Stomach (tissue), 9 donors: ENCODE data around the gene ERAL1. TPM values are rescaled to one million over a fixed set of nuclear protein-coding genes. Genes with fewer than 3 reads are reported as not detected.

ENCODE experiments used
- DNase-seq, 2 donors: peaks; one replicate each; pipeline versions ENCODE4 v3.0.0 to v3.0.0-alpha.2; 2013 to 2019
- H3K27ac ChIP-seq, 5 donors: fragments of 200-600 bp in 4 of 5; sonication (generic) in 4 of 5; one replicate each; pipeline ENCODE4 v1.5.1; 2013 to 2019; ENCODE audit warnings: mild to moderate bottlenecking in 1 of 5, moderate library complexity in 1 of 5
- H3K27me3 ChIP-seq, 3 donors: fragments of 200-600 bp; sonication (generic); one replicate each; pipeline ENCODE4 v1.5.1; 2017 to 2019; ENCODE audit warnings: mixed run types in 1 of 3
- H3K36me3 ChIP-seq, 4 donors: fragments of 200-600 bp; sonication (generic); 1 replicate in 3 of 4; 2 replicates in 1 of 4; pipeline ENCODE4 v1.5.1; 2016 to 2019
- H3K4me1 ChIP-seq, 4 donors: fragments of 200-600 bp; sonication (generic); one replicate each; pipeline ENCODE4 v1.5.1; 2016 to 2019
- H3K4me3 ChIP-seq, 4 donors: fragments of 200-600 bp; sonication (generic) in 3 of 4; one replicate each; pipeline ENCODE4 v1.5.1; 2016 to 2019; ENCODE audit warnings: mild to moderate bottlenecking in 1 of 4
- H3K9me3 ChIP-seq, 4 donors: fragments of 200-600 bp; sonication (generic); one replicate each; pipeline ENCODE4 v1.5.1; 2016 to 2019
- EP300 ChIP-seq: sonication (generic); formaldehyde crosslinking; IDR thresholded peaks from one replicate; pipeline ENCODE4 v1.6.1; 2017; ENCODE audit warnings: antibody characterized with exemption
- POLR2A ChIP-seq, 4 donors: fragments of 450-650 bp; IDR thresholded peaks; one replicate each; pipeline ENCODE4 v1.6.1; 2016; ENCODE audit warnings: antibody characterized with exemption in 4 of 4, control low read depth in 2 of 4, mild to moderate bottlenecking in 1 of 4, moderate library complexity in 1 of 4
- POLR2AphosphoS5 ChIP-seq, 3 donors: sonication (generic); formaldehyde crosslinking; IDR thresholded peaks; one replicate each; pipeline ENCODE4 v1.6.1; 2016; ENCODE audit warnings: antibody characterized with exemption in 3 of 3
- WGBS, 5 donors: extraction: QIAGEN DNeasy Blood & Tissue Kit in 3 of 5; methylation state at CpG; one replicate each; pipeline versions ENCODE4 v1.1.5 to v1.1.7; 2013 to 2018; 5-methylcytosine and 5-hydroxymethylcytosine counted together
- intact Hi-C: fragments of 100-400 bp; cut with DNase I; formaldehyde crosslinking; loops from one replicate; pipeline ENCODE4 v1.15.1; 2023; ENCODE audit warnings: low total_unique reads
- polyA plus RNA-seq, 3 donors: library from polyadenylated mRNA; stranded (reverse); fragments of 200-250 nt; gene quantifications; one replicate each; pipeline ENCODE4 v1.2.3, GENCODE V29; 2013
- total RNA-seq, 5 donors: library from RNA; depleted of rRNA; stranded (reverse); fragments of >200 nt; gene quantifications; one replicate each; pipeline versions ENCODE4 v1.1.0 to v1.2.3, GENCODE V29; 2014 to 2016
- TF ChIP-seq, protein P1 (sequence below), 7 experiments: fragments of 450-650 bp in 4 of 7; fragments of 200-600 bp in 3 of 7; sonication (generic) in 3 of 7; IDR thresholded peaks; one replicate each; pipeline ENCODE4 v1.5.1; 2016 to 2019; ENCODE audit warnings: antibody characterized with exemption in 7 of 7, control low read depth in 2 of 7, mild to moderate bottlenecking in 1 of 7
- donor health status: healthy with polysubstance abuse.
- donor health status: Bipolar disorder and iron deficiency.
- donor health status: healthy.

Gene ERAL1
- total and polyA plus RNA-seq, 8 donors: 23.1 to 97.0 (median 46.5) TPM

DNA sequence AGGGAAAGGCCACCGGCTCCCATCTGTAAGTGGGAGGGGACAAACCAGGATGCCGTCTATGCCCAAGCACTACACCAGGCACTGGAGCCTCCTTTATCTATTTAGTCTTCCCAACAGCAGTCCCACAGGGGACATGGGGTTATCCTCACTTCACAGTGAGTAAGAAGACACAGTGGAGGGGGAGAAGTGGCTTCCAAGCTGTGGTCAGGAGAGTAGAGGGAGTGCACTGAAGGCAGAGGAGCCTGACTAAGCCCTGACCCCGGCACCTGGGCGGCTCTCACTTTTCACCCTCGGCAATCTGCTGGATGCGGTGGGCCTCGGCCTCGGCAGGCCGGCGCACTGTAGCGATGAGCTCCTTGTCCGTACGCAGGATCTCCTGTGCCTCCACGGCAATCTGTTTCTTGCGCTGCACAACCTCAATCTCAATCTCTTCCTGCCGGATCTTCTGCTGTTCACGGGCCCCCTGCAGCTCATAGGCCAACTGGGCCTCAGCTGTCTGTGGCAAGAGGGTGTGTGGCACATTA, 26.8 kb downstream of the ERAL1 start:
- Histone ChIP-seq H3K9me3 (no peaks in the 10 kb centered on the region), H3K27ac (no peak overlapping the region), H3K4me3 (no peak overlapping the region), H3K27me3 (no peaks in the 10 kb centered on the region), H3K36me3 (peaks cover 61 to 92% (median 87%) of the 10 kb centered on the region in 4 donors), H3K4me1 (no peaks in the 10 kb centered on the region)
- no peak for DNase-seq
- intact Hi-C loops: loop anchor here (10.0 kb wide), 1 partner anchor 117 kb away; no protein-coding TSS in a partner anchor
- 91 to 99% (median 97%) methylated on average over 11 to 17 of the region's 17 CpGs for WGBS, 5 donors
- TF ChIP-seq, protein P1, sequence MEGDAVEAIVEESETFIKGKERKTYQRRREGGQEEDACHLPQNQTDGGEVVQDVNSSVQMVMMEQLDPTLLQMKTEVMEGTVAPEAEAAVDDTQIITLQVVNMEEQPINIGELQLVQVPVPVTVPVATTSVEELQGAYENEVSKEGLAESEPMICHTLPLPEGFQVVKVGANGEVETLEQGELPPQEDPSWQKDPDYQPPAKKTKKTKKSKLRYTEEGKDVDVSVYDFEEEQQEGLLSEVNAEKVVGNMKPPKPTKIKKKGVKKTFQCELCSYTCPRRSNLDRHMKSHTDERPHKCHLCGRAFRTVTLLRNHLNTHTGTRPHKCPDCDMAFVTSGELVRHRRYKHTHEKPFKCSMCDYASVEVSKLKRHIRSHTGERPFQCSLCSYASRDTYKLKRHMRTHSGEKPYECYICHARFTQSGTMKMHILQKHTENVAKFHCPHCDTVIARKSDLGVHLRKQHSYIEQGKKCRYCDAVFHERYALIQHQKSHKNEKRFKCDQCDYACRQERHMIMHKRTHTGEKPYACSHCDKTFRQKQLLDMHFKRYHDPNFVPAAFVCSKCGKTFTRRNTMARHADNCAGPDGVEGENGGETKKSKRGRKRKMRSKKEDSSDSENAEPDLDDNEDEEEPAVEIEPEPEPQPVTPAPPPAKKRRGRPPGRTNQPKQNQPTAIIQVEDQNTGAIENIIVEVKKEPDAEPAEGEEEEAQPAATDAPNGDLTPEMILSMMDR (IDR thresholded peaks at IDR 0.05): no peak
- TF ChIP-seq POLR2AphosphoS5 (IDR thresholded peaks at IDR 0.05) (no peak), POLR2A (IDR thresholded peaks at IDR 0.05) (no peak), EP300 (no peak)

DNA sequence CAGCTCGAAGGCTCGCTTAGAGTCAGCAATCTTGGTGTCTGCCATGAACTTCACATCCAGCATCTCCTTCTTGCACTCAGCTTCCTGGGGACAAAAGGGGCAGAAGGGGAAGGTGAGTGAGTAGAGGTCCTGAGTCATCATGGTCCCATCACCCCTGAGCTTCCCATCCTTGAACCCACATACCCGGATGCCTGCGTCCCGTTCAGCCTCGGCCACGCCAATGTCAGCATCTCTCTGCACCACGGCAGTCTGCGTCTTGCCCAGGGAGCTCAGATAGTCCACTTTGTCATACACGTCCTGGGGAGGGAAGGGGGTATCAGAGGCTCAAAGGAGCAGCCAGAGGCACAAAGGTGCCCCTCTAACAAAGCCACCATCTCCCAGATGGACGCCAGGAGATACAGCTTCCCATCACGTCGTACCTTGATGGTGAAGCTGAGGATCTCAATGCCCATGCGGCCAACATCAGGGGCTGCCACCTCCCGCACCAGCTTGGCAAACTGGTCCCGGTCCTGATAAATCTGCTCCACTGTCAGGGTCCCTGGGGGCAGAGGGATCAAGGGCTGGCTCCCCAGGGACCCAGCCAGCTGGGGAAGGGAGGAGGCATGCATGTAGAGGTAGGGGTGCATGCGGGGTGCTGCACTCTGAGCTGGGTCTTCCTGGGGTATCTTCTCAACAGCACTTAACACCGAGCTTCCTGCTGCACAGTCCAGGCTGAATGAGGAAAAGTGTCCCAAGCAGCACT, 27.5 kb downstream of the ERAL1 start:
- H3K36me3 ChIP-seq: peaks cover 61 to 96% (median 94%) of the 10 kb centered on the region in 4 donors
- H3K4me1 ChIP-seq: no peaks in the 10 kb centered on the region
- no peak for DNase-seq
- 91 to 94% (median 93%) methylated on average over 14 to 18 of the region's 18 CpGs for WGBS, 5 donors
- no peaks in the 10 kb centered on the region for H3K9me3 ChIP-seq
- intact Hi-C loops: loop anchor here (10.0 kb wide), 1 partner anchor 118 kb away; no protein-coding TSS in a partner anchor
- no peak for TF ChIP-seq POLR2A (IDR thresholded peaks at IDR 0.05)
- TF ChIP-seq, protein P1 (IDR thresholded peaks at IDR 0.05): no peak
- TF ChIP-seq EP300: no peak
- TF ChIP-seq POLR2AphosphoS5 (IDR thresholded peaks at IDR 0.05): no peak
- no peak overlapping the region for H3K27ac ChIP-seq
- no peaks in the 10 kb centered on the region for H3K27me3 ChIP-seq
- no peak overlapping the region for H3K4me3 ChIP-seq

DNA sequence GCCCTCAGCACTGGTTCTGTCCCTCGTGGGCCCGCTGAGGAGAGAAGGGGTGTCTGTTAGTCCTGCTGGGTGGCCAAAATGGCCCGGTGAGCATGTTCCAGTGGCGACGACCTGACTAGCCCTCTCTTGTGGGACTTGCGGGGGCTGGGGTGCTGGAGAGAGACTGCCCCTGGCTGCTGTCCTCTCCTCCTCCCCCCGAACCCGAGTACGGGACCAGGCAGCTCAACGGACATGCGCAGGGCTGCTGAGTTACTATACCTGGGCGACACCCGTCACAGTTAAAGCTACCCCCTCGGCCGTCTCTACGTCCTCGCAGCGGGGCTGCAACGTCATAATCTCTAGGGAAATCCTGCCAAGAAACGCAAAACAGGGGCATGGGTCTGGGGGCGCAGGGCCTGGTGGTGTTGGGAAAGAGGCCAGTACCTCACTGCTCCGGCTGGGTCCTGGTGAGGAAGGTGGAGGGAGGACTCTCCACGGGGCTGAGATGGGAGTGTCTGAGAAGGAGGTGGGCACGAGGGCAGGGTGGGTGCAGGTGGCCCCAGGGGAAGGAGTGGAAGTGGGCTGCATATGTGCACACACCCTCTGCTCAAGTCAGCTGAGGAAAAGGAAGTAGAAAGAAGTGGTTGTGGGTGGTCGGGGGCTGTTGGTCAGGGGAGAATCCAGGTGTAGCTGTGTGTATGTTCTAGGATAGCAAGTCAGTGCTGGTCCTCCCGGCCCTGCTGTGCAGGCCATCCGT, 29.3 kb downstream of the ERAL1 start:
- no peak for TF ChIP-seq POLR2AphosphoS5 (IDR thresholded peaks at IDR 0.05)
- TF ChIP-seq EP300: no peak
- TF ChIP-seq, protein P1 (IDR thresholded peaks at IDR 0.05): no peak
- TF ChIP-seq POLR2A (IDR thresholded peaks at IDR 0.05): no peak
- no peak for DNase-seq
- Histone ChIP-seq H3K27me3 (no peaks in the 10 kb centered on the region), H3K4me1 (no peaks in the 10 kb centered on the region), H3K9me3 (no peaks in the 10 kb centered on the region), H3K4me3 (no peak overlapping the region), H3K27ac (no peak overlapping the region), H3K36me3 (peaks cover 58 to 97% (median 91%) of the 10 kb centered on the region in 4 donors)
- WGBS, 5 donors: 87 to 91% (median 90%) methylated on average over 23 to 27 of the region's 27 CpGs
- intact Hi-C loops: loop anchor here (10.0 kb wide), 1 partner anchor 119 kb away; no protein-coding TSS in a partner anchor

DNA sequence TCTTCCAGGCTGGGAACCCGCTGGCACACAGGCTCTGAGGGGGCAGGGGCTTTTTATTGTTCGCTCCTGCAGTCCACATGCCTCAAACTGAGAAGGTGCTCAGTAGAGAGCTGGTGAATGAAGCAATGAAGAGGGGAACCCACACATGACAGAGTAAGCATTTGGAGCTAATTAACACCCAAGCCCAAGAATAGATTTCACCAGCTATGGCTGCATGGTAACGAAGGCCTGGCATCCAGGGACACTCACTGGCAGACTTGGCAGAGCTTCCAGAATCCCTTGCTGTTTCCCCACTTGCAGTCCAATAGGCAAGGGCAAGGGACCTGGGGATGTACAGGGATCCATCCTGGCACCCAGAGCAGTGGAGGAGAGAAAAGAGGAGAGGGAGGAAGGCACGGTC, 30.5 kb downstream of the ERAL1 start:
- TF ChIP-seq POLR2AphosphoS5 (IDR thresholded peaks at IDR 0.05) (no peak), POLR2A (IDR thresholded peaks at IDR 0.05) (no peak), EP300 (no peak)
- TF ChIP-seq, protein P1 (IDR thresholded peaks at IDR 0.05): no peak
- peaks cover 0 to 11% (median 0%) of the 10 kb centered on the region in 4 donors for H3K4me1 ChIP-seq
- 93 to 98% (median 96%) methylated on average over 4 of the region's 4 CpGs for WGBS, 5 donors
- H3K27me3 ChIP-seq: no peaks in the 10 kb centered on the region
- intact Hi-C loops: loop anchor here (10.0 kb wide), 1 partner anchor 121 kb away; no protein-coding TSS in a partner anchor
- DNase-seq: no peak
- H3K4me3 ChIP-seq: no peak overlapping the region
- no peaks in the 10 kb centered on the region for H3K9me3 ChIP-seq
- H3K36me3 ChIP-seq: peaks cover 46 to 85% (median 79%) of the 10 kb centered on the region in 4 donors
- no peak overlapping the region for H3K27ac ChIP-seq
